Measurements from ENCODE around the gene ATP8B3.
A peak's percentile ranks its signal among the peaks of the same experiment; 100 is the strongest.

The ATP8B3 gene, protein sequence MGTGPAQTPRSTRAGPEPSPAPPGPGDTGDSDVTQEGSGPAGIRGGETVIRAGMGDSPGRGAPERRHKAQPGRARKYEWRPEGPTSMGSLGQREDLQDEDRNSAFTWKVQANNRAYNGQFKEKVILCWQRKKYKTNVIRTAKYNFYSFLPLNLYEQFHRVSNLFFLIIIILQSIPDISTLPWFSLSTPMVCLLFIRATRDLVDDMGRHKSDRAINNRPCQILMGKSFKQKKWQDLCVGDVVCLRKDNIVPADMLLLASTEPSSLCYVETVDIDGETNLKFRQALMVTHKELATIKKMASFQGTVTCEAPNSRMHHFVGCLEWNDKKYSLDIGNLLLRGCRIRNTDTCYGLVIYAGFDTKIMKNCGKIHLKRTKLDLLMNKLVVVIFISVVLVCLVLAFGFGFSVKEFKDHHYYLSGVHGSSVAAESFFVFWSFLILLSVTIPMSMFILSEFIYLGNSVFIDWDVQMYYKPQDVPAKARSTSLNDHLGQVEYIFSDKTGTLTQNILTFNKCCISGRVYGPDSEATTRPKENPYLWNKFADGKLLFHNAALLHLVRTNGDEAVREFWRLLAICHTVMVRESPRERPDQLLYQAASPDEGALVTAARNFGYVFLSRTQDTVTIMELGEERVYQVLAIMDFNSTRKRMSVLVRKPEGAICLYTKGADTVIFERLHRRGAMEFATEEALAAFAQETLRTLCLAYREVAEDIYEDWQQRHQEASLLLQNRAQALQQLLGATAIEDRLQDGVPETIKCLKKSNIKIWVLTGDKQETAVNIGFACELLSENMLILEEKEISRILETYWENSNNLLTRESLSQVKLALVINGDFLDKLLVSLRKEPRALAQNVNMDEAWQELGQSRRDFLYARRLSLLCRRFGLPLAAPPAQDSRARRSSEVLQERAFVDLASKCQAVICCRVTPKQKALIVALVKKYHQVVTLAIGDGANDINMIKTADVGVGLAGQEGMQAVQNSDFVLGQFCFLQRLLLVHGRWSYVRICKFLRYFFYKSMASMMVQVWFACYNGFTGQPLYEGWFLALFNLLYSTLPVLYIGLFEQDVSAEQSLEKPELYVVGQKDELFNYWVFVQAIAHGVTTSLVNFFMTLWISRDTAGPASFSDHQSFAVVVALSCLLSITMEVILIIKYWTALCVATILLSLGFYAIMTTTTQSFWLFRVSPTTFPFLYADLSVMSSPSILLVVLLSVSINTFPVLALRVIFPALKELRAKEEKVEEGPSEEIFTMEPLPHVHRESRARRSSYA (N-terminal part only)

DNA sequence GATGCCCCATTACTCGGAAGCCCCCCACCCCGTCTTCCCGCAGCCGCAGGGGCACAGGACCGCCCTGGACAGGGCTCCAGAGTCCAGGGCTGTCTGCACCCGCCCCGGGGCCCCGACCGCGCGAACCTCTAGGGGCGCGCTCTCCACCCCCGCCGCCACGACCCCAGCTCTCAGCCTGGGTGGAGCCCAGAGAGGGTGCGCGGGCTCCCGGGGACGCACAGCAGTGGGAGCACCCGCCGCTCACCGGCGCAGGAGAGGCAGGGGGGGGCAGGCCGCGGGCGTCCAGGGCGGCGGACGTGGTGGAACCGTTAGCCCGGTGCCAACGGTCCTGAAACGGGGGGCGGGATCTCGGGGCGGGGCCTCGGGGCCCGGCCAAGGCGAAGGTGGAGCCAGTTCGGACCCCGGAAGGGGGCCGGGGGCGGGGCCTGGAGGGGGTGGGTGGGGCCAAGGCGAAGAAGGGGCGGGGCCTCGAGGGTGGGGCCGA is at the start of gene ATP8B3:
Gene ATP8B3 (minus strand): TSS at position 335 of the 484 bp plus-strand sequence. CDS start 540 bp downstream, outside the sequence.
- no peak for DNase-seq (ENCODE audit: low read depth in 2 of 2)

DNA sequence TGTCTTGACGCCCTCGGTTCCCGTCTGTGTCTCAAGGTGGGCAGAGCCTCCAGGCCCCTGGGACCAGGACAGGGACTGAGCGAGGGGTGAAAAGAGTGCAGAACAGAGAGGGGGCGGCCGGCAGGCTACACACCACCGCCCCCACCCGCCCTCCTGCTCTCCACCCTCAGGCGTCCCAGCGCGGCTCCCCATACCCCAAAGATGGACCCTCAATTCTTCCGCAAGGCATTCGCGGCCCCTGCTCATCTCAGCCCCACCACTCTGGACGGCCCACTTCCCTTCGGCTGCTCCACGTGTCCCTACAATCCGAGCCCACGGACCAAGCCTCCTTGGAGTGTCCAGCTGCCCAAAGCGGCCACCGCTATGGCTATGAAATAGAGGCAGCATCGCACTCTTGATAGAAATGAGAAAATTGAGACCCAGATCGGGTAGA is 49.5 kb upstream of the ATP8B3 start:
- DNase-seq (ENCODE audit: low read depth in 2 of 2): no peak

DNA sequence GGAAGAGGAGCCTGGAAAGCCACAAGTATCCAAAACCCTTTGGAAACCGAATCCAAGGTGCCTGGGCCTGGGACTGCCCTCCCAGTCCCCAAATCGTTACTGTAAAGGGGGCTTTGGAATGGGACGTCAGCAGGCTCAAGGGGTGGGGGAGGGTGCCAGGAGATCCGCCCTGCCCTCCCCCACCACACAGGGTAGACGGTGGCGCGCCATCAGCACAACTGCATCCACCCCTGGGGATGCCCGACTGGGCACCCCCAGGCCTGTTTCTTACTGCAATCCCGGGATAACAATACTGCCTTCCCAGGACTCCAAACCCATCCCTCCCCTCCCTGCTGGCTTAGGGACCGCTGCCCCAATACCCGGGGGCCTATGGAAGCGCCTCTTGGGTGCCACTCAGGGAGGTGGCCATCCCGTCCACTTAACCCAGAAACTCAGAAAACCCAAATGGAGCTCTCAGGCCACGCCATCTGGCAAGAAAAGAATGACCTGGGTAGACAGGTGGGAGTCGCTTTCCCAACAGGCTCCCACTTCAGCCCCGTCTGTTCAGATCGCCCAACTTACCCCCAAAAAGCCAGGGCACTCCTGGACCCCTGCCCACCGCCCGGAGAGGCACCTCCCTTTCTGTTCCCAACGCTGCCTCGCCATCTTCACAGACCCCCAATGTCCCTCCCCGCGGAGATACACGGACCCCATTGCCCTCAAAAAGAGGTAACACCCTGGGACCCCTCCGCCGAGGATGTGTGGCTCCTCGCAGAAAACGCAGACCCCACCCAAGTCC is 48.9 kb upstream of the ATP8B3 start:
- DNase-seq (ENCODE audit: low read depth in 2 of 2): no peak

DNA sequence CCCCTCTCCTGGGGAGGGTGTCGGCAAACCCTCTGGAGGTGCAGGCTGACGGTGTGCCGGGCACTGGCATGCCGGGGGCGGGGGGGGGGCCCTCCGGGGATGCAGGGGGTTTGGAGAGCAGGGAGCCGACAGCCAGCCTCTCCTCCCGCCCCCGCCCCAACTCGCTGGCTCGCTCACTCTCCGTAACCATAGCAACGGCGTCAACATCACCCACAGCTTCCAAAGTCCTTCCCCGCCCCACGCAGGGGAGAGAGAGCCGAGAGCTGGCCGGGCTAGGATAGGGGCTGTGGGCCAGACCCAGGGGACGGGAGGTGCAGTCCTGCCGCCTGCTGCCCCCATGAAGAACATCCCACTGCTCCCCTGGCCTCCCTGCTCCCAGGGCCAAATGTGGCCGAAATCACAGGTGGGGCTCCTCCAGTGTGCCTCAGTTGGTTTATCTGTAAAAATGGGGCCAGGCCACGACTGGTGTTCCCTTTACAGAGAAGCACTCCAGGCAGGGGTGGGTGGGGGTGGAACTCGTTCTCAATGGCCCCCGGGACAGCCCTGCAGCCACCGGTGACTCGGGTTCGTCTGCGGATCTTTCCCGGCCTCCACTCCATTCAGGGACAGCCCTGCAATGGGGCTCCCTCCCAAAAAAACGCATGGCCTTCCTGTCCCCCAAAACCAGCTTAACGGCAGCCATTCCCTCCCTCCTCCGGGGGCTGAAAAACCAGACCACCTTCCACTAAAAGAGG is 48.1 kb upstream of the ATP8B3 start:
- DNase-seq (ENCODE audit: low read depth in 2 of 2): no peak

GRCh38 chr19:1859331-1859781 is 47.3 kb upstream of the ATP8B3 start:
- DNase-seq (ENCODE audit: low read depth in 2 of 2): no peak

DNA sequence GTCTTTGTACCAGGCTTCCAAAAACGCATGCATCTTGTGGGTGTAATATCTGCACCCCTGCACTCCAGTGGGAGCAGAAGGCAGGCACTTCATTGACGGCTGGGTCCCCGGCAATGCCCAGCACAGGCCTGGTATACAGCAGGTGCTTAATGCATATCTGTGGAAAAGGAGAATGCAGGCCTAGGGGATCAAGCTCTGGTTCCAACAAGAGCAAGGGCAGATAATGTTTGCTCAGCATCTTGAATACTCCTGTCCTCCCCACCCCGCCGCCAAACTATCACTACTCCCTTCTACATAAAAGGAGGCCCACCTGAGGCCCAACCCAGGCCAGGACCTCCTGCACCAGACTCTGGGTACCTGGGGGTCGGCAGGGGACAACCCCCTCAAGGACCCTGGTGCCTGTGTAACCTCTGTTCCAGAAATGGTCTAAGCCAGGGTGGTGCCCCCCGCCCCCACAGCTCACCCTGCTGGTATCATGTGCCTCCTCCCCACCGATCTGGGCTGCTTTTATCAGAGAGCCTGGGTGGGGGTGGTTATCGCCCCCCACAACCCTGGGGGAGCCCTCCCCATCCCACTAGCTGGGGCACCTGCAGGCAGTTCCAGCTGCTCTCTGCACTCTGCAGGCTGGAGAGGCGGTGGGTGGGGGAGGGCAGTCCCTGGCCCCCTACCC is 46.5 kb upstream of the ATP8B3 start:
- DNase-seq (ENCODE audit: low read depth in 2 of 2): no peak

GRCh38 chr19:1857648-1858326 is 45.7 kb upstream of the ATP8B3 start:
- no peak for DNase-seq (ENCODE audit: low read depth in 2 of 2)

- no peak for DNase-seq (ENCODE audit: low read depth in 2 of 2)
Observed at GRCh38 chr19:1856698-1857603, 44.9 kb upstream of the ATP8B3 start.

DNA sequence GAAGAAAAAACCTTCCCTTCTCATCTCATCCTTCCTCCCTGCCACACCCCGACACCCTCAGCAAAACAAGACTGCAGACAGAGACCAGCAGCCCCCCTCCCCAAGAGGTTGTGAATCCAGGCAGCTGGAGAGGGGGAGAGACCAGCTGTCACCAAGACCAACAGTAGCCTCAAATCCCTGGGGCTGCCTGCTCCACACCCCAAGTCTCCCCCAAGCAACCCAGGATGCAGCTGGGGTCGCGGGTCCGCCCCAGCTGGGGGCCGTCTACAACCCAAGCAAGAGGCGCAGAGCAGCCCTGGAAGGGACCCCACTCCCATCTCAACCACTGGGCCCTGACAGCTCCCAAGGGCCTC is 44.2 kb upstream of the ATP8B3 start:
- DNase-seq (ENCODE audit: low read depth in 2 of 2): no peak

DNA sequence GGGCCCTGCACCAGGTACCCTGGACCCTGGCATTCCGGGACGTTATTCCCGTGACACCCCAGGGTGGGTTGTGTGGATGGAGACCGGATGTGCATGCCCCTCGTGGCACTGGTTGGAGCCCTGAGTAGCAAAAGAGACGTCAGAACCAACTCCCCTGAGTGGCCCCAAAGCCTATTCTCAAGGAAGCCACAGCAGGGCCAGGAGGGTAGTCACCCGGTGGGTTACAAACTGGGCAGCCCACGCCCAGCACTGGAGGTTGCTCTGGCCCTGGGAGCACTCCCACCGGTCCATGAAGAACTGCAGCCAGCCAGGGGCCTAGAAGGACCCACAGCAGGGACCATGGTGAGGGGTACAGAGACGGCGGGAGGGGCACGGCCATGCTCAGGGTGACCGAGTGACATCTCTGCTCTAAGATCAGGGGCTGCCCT is 43.8 kb upstream of the ATP8B3 start:
- no peak for DNase-seq (ENCODE audit: low read depth in 2 of 2)

GRCh38 chr19:1855040-1855827 is 43.2 kb upstream of the ATP8B3 start:
- peak; percentile 50 to 84 for DNase-seq (ENCODE audit: low read depth in 2 of 2)

- DNase-seq (ENCODE audit: low read depth in 2 of 2): no peak
Observed at GRCh38 chr19:1854542-1855039, 42.5 kb upstream of the ATP8B3 start.

DNA sequence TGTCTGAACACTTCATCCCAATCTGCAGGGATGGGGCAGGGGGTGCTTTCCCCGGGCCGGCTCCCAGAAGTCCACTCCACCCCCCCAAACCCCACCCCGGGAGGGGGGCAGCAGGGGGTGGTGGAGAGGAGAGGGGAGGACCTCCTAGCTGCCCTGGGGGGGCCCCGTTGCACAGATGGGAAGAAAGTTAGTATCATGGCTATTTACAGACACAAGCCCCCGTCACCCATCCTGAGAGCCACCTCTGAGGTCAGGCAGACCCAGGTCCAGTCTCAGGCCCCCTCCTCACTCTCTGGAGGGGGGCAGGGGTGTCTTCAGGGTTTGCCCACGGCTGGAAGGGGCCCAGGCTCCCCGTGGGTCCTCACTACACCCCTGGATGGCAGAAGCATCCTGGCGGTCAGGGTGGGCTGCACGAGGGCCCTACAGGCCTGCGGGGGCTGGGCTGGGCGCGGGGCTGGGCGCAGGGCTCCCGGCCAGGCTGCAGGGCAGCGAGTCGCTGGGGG is 42.0 kb upstream of the ATP8B3 start:
- DNase-seq (ENCODE audit: low read depth in 2 of 2): no peak

GRCh38 chr19:1853295-1854038 is 41.4 kb upstream of the ATP8B3 start:
- peak; percentile 60 to 78 for DNase-seq (ENCODE audit: low read depth in 2 of 2)

GRCh38 chr19:1852581-1853128 is 40.6 kb upstream of the ATP8B3 start:
- DNase-seq (ENCODE audit: low read depth in 2 of 2): no peak

All from stimulated activated CD4-positive, alpha-beta T cell treated with anti-CD3 and anti-CD28 coated beads, Interleukin-12 subunit alpha, Interleukin-12 subunit beta, amount 100 ng/mL, for 24 hours (primary cell).